MM.1S (cell line): ENCODE data around the gene CHCHD4.

Experiments used
- CTCF ChIP-seq: fragments of 300-600 bp; sonication (generic); IDR thresholded peaks from 2 replicates; pipeline ENCODE4 v1.5.1; 2016; ENCODE audit warnings: antibody characterized with exemption, low read length, mixed read lengths
- EZH2 ChIP-seq: fragments of 300-600 bp; sonication (generic); optimal IDR thresholded peaks from 2 replicates; pipeline ENCODE3; 2017; ENCODE audit warnings: low read depth, mild to moderate bottlenecking, antibody characterized with exemption, low read length, mixed read lengths

GRCh38 chr3:14148041-14148985, 23.6 kb upstream of the CHCHD4 start:
- TF ChIP-seq CTCF: no peak
- TF ChIP-seq EZH2: no peak
